Small intestine (tissue), 7 donors: Measurements from ENCODE around the gene CHRNA4. TPM values are rescaled to one million over a fixed set of nuclear protein-coding genes. Genes with fewer than 3 reads are reported as not detected.

Experiments
- DNase-seq, 2 donors: peaks; one replicate each; pipeline versions ENCODE4 v3.0.0 to v3.0.0-alpha.2; 2013
- FAIRE-seq: peaks from 2 replicates; lab custom pipeline; 2012; peaks lifted over from hg19 to GRCh38; lab: Jason Lieb, UNC
- H3K27ac ChIP-seq, 3 donors: one replicate each; pipeline ENCODE4 v1.5.1; 2013; ENCODE audit warnings: low read length in 2 of 3, mild to moderate bottlenecking in 2 of 3, control low read depth in 1 of 3, inconsistent platforms in 1 of 3, low read depth in 1 of 3, moderate library complexity in 1 of 3
- H3K27me3 ChIP-seq, 3 donors: one replicate each; pipeline ENCODE4 v1.6.1; 2013; ENCODE audit warnings: low read length in 3 of 3, inconsistent platforms in 1 of 3; ENCODE audit not compliant: control insufficient read depth in 3 of 3, insufficient read depth in 3 of 3
- H3K36me3 ChIP-seq, 3 donors: one replicate each; pipeline ENCODE4 v1.6.1; 2013; ENCODE audit warnings: low read length in 3 of 3, inconsistent platforms in 1 of 3, low read depth in 1 of 3, mild to moderate bottlenecking in 1 of 3, moderate library complexity in 1 of 3; ENCODE audit not compliant: control insufficient read depth in 3 of 3, insufficient read depth in 2 of 3
- H3K4me1 ChIP-seq, 3 donors: one replicate each; pipeline ENCODE4 v1.6.1; 2013; ENCODE audit warnings: low read length in 2 of 3, inconsistent platforms in 1 of 3, low read depth in 1 of 3, mild to moderate bottlenecking in 1 of 3, moderate library complexity in 1 of 3; ENCODE audit not compliant: control insufficient read depth in 3 of 3, insufficient read depth in 2 of 3
- H3K4me3 ChIP-seq, 3 donors: one replicate each; pipeline ENCODE4 v1.5.1; 2013; ENCODE audit warnings: low read length in 3 of 3, control low read depth in 1 of 3, inconsistent platforms in 1 of 3, low read depth in 1 of 3, mild to moderate bottlenecking in 1 of 3, moderate library complexity in 1 of 3
- H3K9me3 ChIP-seq, 2 donors: one replicate each; pipeline ENCODE4 v1.6.1; 2013; ENCODE audit warnings: low read depth in 1 of 2, low read length in 1 of 2; ENCODE audit not compliant: control insufficient read depth in 2 of 2, insufficient read depth in 1 of 2
- WGBS, 3 donors: extraction: QIAGEN DNeasy Blood & Tissue Kit; methylation state at CpG; one replicate each; pipeline ENCODE4 v1.1.7; 2013; 5-methylcytosine and 5-hydroxymethylcytosine counted together
- polyA plus RNA-seq, 4 donors: library from polyadenylated mRNA; stranded (reverse) in 3 of 4; unstranded in 1 of 4; fragments of 200-250 nt in 3 of 4; fragments of 120-200 nt in 1 of 4; gene quantifications; one replicate each; pipeline versions ENCODE4 v1.2.1 to v1.2.3, GENCODE V29; 2013
- donor health status: healthy with polysubstance abuse.
- donor health status: control.
- donor health status: control.
- donor health status: Bipolar disorder and iron deficiency.
- donor health status: healthy.

The CHRNA4 gene
- polyA plus RNA-seq, 4 donors, result 0.01 to 0.87 TPM; not detected in 2

DNA sequence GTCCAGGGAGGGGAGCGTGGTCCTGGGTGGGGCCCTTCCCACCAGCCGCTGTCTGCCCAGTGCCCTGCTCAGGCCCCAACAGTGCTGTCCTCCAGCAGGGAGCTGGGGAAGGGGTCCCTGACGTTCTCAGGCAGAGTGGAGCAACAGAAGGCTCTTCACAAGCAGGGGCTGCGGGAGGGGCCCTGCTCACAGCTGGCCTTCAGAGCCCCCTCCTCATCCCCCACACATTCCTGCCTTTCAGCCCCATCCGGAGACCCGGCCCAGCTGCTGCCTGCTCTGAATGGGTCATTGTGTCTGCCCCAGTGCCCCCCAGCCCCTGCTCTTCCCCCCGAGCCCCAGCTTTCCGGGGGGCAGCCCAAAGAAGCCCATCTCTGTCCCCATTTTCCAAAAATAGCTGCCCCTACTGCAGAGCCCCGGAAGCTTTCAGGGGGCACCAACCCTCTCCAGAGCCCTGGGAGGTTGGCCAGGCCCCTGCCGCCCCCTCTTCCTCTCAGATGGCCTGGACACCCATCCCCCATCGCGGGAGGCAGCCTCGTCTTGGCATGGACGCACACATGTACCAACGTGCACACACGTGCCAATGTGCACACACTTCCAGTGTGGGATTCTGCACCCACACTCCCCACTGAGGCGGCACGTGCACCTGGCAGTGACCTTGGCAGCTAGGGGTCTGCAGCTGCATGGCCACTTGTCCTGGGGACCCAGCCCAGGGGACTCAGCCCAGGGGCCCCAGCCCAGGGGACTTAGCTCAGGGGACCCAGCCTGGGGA is 64.4 kb downstream of the CHRNA4 start:
- WGBS, 3 donors, result 36 to 45% (median 40%) methylated on average over 17 to 18 of the region's 18 CpGs
- Histone ChIP-seq H3K27ac (no peak overlapping the region), H3K4me1 (no peaks in the 10 kb centered on the region), H3K36me3 (peaks cover 0 to 2% (median 0%) of the 10 kb centered on the region in 3 donors), H3K27me3 (peaks cover 0 to 25% (median 14%) of the 10 kb centered on the region in 3 donors), H3K9me3 (peaks cover 0 to 5% of the 10 kb centered on the region in 2 donors), H3K4me3 (no peak overlapping the region)
- FAIRE-seq, result no peak
- no peak for DNase-seq

DNA sequence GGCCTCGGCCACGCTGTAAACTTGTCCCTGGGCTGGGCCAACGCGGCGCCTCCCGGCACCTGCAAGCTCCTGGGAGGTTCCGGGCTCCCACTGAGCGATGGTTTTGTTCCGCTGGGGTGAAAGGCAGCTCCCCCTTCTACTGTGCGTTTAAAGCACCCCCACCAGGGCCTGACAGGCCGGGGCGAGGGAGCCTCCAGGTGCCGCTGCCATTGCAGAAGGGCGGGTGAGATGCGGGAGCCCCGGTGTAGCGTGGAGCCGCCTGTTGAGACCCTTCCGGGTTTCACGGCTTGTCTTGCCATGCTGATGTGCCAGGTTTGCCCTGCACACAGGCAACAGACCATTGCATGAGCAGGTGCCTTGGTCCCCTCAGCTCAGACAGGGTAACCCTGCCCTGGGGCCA is 65.3 kb downstream of the CHRNA4 start:
- FAIRE-seq, result no peak
- peaks cover 0 to 5% of the 10 kb centered on the region in 2 donors for H3K9me3 ChIP-seq
- peaks cover 0 to 2% (median 0%) of the 10 kb centered on the region in 3 donors for H3K36me3 ChIP-seq
- peaks cover 0 to 3% (median 0%) of the 10 kb centered on the region in 3 donors for H3K4me1 ChIP-seq
- H3K4me3 ChIP-seq, result no peak overlapping the region
- H3K27me3 ChIP-seq, result peaks cover 0 to 25% (median 15%) of the 10 kb centered on the region in 3 donors
- H3K27ac ChIP-seq, result no peak overlapping the region
- WGBS, 3 donors, result 5 to 25% (median 7%) methylated on average over 18 to 20 of the region's 20 CpGs
- no peak for DNase-seq

DNA sequence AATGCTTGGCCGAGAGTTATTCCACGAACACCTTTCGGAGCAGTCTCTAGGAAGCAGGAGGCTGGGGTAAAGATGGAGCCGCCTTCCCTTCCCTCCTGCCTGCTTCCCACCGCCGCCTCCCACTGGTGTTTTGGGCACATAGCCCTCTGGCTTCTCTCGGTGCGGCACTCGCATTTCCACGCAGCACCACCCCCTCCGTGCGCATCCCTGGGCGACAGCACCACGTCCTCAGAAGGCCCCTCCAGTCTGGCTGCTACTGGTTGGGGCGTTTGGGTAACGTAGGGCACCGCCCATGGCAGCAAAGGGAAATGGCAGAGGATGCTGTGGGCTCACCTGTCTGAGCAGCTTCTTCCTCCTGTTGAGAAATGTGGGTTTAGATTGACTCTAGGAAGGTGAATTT is 65.7 kb downstream of the CHRNA4 start:
- H3K27ac ChIP-seq, result no peak overlapping the region
- H3K27me3 ChIP-seq, result peaks cover 0 to 25% (median 15%) of the 10 kb centered on the region in 3 donors
- H3K4me3 ChIP-seq, result no peak overlapping the region
- peaks cover 0 to 2% (median 0%) of the 10 kb centered on the region in 3 donors for H3K36me3 ChIP-seq
- H3K4me1 ChIP-seq, result peaks cover 0 to 4% (median 0%) of the 10 kb centered on the region in 3 donors
- no peak for DNase-seq
- peaks cover 0 to 5% of the 10 kb centered on the region in 2 donors for H3K9me3 ChIP-seq
- 24 to 30% (median 27%) methylated on average over 17 of the region's 17 CpGs for WGBS, 3 donors
- no peak for FAIRE-seq

DNA sequence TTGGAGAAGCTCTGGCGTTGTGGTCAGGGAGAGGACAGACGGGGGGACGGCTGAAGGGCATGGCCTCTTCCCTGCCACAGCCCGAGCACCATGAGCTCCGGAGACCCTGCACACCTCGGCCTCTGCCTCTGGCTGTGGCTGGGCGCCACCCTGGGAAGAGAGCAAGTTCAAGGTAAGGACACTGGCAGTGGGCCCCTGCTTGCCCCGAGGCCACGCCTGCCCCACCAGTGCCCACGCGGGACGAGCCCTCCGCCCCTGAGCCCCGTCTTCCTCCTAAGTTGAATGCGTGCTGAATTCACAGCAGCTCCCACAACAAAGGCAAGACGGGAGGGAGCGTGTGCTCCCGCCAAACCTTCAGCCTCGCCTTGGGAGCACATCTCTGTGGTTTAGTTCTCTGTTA is 66.1 kb downstream of the CHRNA4 start:
- Histone ChIP-seq H3K27me3 (peaks cover 0 to 25% (median 15%) of the 10 kb centered on the region in 3 donors), H3K4me1 (peaks cover 0 to 4% (median 0%) of the 10 kb centered on the region in 3 donors), H3K27ac (no peak overlapping the region), H3K9me3 (peaks cover 0 to 5% of the 10 kb centered on the region in 2 donors), H3K36me3 (peaks cover 0 to 2% (median 0%) of the 10 kb centered on the region in 3 donors), H3K4me3 (no peak overlapping the region)
- WGBS, 3 donors, result 42 to 45% (median 44%) methylated on average over 17 to 19 of the region's 19 CpGs
- DNase-seq, result no peak
- FAIRE-seq, result no peak

DNA sequence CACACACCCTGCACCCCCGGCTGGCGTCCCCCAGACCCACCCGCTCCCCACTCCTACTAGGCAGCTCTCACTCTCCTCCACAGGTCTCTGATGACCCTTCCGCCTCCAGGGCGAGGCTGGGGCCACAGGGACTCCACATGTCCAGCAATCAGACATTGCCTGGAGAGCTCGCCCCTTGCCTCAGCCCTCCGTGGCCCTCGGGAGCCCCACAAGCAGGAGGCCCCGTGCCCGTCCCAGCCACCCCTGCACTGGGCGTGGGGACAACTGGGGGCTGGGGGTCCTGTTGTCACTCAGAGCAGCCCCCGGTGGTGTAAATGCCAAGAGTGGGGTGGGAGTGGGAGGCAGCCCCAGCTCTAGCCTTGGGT is 66.6 kb downstream of the CHRNA4 start:
- Histone ChIP-seq H3K36me3 (peaks cover 0 to 6% (median 0%) of the 10 kb centered on the region in 3 donors), H3K27me3 (peaks cover 0 to 25% (median 15%) of the 10 kb centered on the region in 3 donors)
- 74 to 84% (median 81%) methylated on average over 12 of the region's 12 CpGs for WGBS, 3 donors

DNA sequence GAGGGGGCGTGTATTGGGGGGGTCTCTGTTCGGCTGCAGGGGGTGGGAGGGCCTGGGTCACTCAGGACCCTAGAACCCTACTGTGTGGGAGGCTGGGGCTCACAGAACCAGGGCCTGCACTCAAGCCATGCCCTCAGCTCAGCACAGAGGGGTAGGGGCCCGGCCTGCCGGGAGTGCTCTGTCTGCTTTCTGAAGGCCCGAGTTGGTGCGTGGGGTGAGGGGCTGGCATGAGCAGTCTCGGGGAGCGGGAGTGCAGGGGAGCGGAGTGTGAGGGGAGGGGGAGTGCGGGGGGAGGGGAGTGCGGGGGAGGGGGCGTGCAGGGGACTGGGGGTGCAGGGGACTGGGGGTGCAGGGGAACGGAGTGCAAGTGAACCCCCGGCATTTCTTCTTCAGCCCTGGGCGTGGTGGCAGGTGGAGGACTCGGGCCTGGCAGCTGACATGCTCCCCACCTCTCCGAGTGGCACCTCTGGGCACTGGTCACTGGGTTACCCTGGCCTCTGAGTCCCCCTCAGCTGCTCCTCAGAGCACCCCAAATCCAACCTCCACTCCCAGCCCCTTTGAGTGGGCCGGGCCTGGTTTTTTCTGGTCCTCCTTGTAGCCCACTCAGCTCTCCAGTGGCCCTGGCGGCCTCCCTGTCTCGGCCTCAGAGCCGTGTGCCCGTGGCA is 67.1 kb downstream of the CHRNA4 start:
- Histone ChIP-seq H3K4me1 (peaks cover 0 to 4% (median 0%) of the 10 kb centered on the region in 3 donors), H3K27me3 (peaks cover 0 to 21% (median 12%) of the 10 kb centered on the region in 3 donors), H3K9me3 (peaks cover 0 to 4% of the 10 kb centered on the region in 2 donors), H3K36me3 (peaks cover 0 to 12% (median 0%) of the 10 kb centered on the region in 3 donors), H3K27ac (no peak overlapping the region), H3K4me3 (no peak overlapping the region)
- FAIRE-seq, result no peak
- 36 to 59% (median 40%) methylated on average over 10 to 21 of the region's 22 CpGs for WGBS, 3 donors
- no peak for DNase-seq

More for the DNA sequence above, 66.6 kb downstream of the CHRNA4 start:
- H3K9me3 ChIP-seq, result peaks cover 0 to 5% of the 10 kb centered on the region in 2 donors
- no peak for FAIRE-seq
- no peak for DNase-seq
- H3K27ac ChIP-seq, result no peak overlapping the region
- no peak overlapping the region for H3K4me3 ChIP-seq
- H3K4me1 ChIP-seq, result peaks cover 0 to 4% (median 0%) of the 10 kb centered on the region in 3 donors

DNA sequence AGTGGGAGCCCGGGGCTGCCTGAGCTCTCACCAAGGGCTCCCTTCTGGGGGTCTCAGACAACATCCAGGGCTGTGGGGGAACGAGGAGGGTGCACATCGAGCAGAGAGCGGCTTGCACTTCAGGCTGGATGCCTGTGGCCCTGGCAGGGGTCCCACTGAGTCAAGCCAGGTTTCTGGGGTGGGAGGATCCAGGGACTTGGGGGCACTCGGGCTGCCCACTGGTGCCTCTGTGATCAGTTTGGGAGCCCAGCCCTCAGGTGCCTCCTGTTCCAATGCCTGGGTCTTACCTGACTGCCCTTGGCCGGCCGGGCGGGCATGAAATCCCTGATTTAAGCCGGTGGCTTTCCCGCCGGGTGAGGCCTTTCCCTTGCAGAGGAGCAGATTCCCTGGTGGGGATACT is 67.7 kb downstream of the CHRNA4 start:
- no peak overlapping the region for H3K4me3 ChIP-seq
- FAIRE-seq (no peak), DNase-seq (no peak)
- peaks cover 0 to 4% (median 0%) of the 10 kb centered on the region in 3 donors for H3K4me1 ChIP-seq
- peaks cover 0 to 21% (median 10%) of the 10 kb centered on the region in 3 donors for H3K27me3 ChIP-seq
- peaks cover 0 to 17% (median 0%) of the 10 kb centered on the region in 3 donors for H3K36me3 ChIP-seq
- H3K9me3 ChIP-seq, result no peaks in the 10 kb centered on the region
- H3K27ac ChIP-seq, result no peak overlapping the region
- 58 to 64% (median 60%) methylated on average over 11 of the region's 11 CpGs for WGBS, 3 donors
